Cardiac fibroblast (primary cell): ENCODE data around the gene PACRG.

Experiments
- DNase-seq, 2 donors: peaks; one replicate each; pipeline versions ENCODE4 v3.0.0 to v3.0.0-alpha.2; 2010; ENCODE audit warnings: low read depth in 2 of 2
- H3K4me3 ChIP-seq, 2 donors: replicated peaks in 1 of 2; 1 replicate in 1 of 2; 2 replicates in 1 of 2; pipeline ENCODE4 v1.5.1; 2011; ENCODE audit warnings: low read depth in 2 of 2, low read length in 2 of 2, mild to moderate bottlenecking in 2 of 2, moderate library complexity in 1 of 2
- CTCF ChIP-seq: IDR thresholded peaks from one replicate; pipeline ENCODE4 v1.5.1; 2011; ENCODE audit warnings: low read depth, mild to moderate bottlenecking, low read length, inconsistent platforms

The PACRG gene

GRCh38 chr6:163036160-163036645, 308.4 kb downstream of the PACRG start:
- DNase-seq, result no peak
- no peak for TF ChIP-seq CTCF
- H3K4me3 ChIP-seq, result no peak overlapping the region

- no peak for TF ChIP-seq CTCF
These were observed 310.5 kb downstream of the PACRG start for GRCh38 chr6:163038317-163038716.

DNA sequence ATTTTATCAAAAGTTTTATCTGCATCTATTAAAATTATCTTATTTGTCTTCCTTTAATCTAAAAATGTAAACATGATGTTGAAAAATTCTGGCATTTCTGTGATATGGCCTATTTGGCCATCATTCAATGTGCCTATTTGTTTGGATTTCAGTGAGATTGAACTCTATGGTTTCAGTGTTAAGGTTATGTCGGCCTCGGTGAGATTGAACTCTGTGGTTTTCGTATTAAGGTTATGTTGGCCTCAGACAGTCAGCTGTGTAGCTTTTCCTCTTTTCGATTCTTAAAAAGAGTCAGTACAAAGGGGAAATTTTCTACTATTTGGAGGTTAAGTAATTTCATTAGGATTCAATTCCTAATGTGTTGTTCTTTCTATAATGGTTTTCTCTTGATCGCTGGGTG, 320.6 kb downstream of the PACRG start:
- DNase-seq, result no peak
- no peak for TF ChIP-seq CTCF
- H3K4me3 ChIP-seq, result no peak overlapping the region

More at GRCh38 chr6:163038317-163038716, 310.5 kb downstream of the PACRG start:
- DNase-seq, result no peak
- H3K4me3 ChIP-seq, result no peak overlapping the region

DNA sequence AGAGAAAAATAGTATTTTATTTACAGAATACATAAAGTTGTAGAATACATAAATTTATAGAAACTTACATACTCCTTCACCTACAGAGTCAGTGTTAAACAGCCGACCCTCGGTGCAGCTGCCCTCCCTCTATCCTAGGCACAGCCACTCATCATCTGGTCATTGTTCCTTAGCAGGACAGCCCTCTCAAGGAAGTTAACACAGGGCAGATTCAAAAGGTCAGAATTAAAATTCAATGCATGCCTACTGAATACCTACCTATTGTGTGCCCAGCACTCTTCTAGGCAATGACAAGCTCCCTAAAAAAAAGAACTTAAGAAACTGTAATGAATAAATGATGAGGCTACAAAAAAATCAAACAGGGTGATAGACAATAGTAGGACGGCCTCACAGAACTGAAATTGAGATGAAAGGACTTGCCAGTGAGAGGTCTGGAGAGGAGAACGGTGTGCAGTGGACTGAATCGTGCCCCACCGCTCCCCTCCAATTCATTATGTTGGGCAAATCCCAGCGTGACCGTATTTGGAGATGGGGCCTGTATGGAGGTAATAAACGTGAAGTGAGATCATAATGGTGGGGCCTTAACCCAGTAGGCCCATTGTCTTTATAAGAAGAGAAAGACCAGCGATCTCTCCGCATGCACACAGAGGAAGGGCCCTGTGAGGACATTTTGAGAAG, 326.0 kb downstream of the PACRG start:
- no peak for DNase-seq
- no peak for TF ChIP-seq CTCF
- no peak overlapping the region for H3K4me3 ChIP-seq

DNA sequence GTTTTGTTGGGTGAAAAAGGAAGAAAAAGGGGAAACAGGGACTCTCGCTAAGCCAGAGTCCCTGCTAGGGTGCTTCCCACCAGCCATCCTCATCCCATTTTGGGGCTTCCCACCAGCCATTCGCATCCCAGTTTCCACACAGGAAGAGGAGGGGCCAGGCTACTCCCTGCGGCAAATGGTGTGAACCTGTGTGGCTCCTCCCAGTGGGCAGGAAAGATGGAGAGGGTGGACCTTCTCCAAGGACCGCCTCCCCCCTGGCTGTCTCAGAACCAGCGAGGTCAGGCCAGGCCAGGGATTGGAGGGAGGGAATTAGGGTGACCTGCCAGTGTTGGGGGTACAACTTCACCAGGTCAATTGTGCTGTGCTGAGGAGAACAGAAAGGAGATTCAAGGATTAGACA, 326.9 kb downstream of the PACRG start:
- TF ChIP-seq CTCF, result no peak
- no peak for DNase-seq
- no peak overlapping the region for H3K4me3 ChIP-seq

GRCh38 chr6:163057260-163057659, 329.5 kb downstream of the PACRG start:
- H3K4me3 ChIP-seq, result no peak overlapping the region
- no peak for DNase-seq
- no peak for TF ChIP-seq CTCF

GRCh38 chr6:163062790-163063189, 335.0 kb downstream of the PACRG start:
- H3K4me3 ChIP-seq, result no peak overlapping the region
- TF ChIP-seq CTCF, result no peak
- no peak for DNase-seq
